H1 (cell line): ENCODE measurements around the gene NFIA. TPM values are rescaled to one million over a fixed set of nuclear protein-coding genes. Genes with fewer than 3 reads are reported as not detected.

Source experiments
- CTCF ChIA-PET: fragments of 300-600 bp; sonication (Branson Sonifier 250); formaldehyde crosslinking; loops from one replicate; lab custom pipeline; 2021; ENCODE audit not compliant: partially characterized antibody; lab: Charles Lee
- POLR2A ChIA-PET: fragments of 300-600 bp; sonication (Branson Sonifier 250); formaldehyde crosslinking; loops from one replicate; lab custom pipeline; 2021; ENCODE audit warnings: inconsistent platforms; ENCODE audit not compliant: partially characterized antibody; lab: Charles Lee
- DNase-seq, 2 experiments: peaks; one replicate each; pipeline versions ENCODE4 v3.0.0 to v3.0.0-alpha.2; 2010 to 2022; ENCODE audit warnings: low spot score in 2 of 2, low read depth in 1 of 2, mixed read lengths in 1 of 2
- FAIRE-seq: peaks from 2 replicates; lab custom pipeline; 2011; peaks lifted over from hg19 to GRCh38; lab: Jason Lieb, UNC
- H2AFZ ChIP-seq: 2 replicates; pipeline ENCODE4 v1.8.1; 2012; ENCODE audit warnings: low read length, inconsistent platforms
- H2AK5ac ChIP-seq: 2 replicates; pipeline ENCODE4 v1.6.1; 2013; ENCODE audit warnings: low read depth, low read length
- H2BK120ac ChIP-seq: replicated peaks from 2 replicates; pipeline ENCODE3; 2013; ENCODE audit warnings: low read depth, low read length, inconsistent platforms
- H2BK12ac ChIP-seq: 2 replicates; pipeline ENCODE4 v1.6.1; 2013; ENCODE audit warnings: low read depth, low read length
- H2BK15ac ChIP-seq: 2 replicates; pipeline ENCODE4 v1.6.1; 2013; ENCODE audit warnings: low read length
- H2BK20ac ChIP-seq: 2 replicates; pipeline ENCODE4 v1.6.1; 2013; ENCODE audit warnings: low read length
- H2BK5ac ChIP-seq: 2 replicates; pipeline ENCODE4 v1.6.1; 2013; ENCODE audit warnings: low read depth, low read length
- H3K14ac ChIP-seq: 2 replicates; pipeline ENCODE4 v1.6.1; 2013; ENCODE audit warnings: inconsistent platforms; ENCODE audit not compliant: insufficient read length
- H3K18ac ChIP-seq: 2 replicates; pipeline ENCODE4 v1.6.1; 2013; ENCODE audit warnings: low read length; ENCODE audit errors: extremely low read depth
- H3K23ac ChIP-seq: 2 replicates; pipeline ENCODE4 v1.6.1; 2013; ENCODE audit warnings: inconsistent platforms; ENCODE audit not compliant: insufficient read length
- H3K23me2 ChIP-seq: 2 replicates; pipeline ENCODE4 v1.6.1; 2013; ENCODE audit warnings: low read depth, low read length
- H3K27ac ChIP-seq: 2 replicates; pipeline ENCODE4 v1.6.1; 2011; ENCODE audit warnings: low read depth, low read length, inconsistent platforms
- H3K27me3 ChIP-seq, 4 experiments: replicated peaks in 1 of 4; 1 replicate in 1 of 4; 2 replicates in 3 of 4; pipeline versions ENCODE4 v1.6.1 to v1.8.1; 2011 to 2013; ENCODE audit warnings: low read length in 3 of 4, mild to moderate bottlenecking in 3 of 4, inconsistent platforms in 2 of 4, mixed read lengths in 2 of 4, moderate library complexity in 1 of 4; ENCODE audit not compliant: control insufficient read depth in 3 of 4, insufficient read depth in 3 of 4; ENCODE audit errors: extremely low read depth in 1 of 4
- H3K36me3 ChIP-seq, 4 experiments: 2 replicates each; pipeline versions ENCODE4 v1.6.1 to v1.8.1; 2011 to 2013; ENCODE audit warnings: mild to moderate bottlenecking in 4 of 4, low read length in 3 of 4, moderate library complexity in 2 of 4, control low read depth in 1 of 4, inconsistent platforms in 1 of 4; ENCODE audit not compliant: insufficient read depth in 4 of 4, control insufficient read depth in 2 of 4
- H3K4ac ChIP-seq: replicated peaks from 2 replicates; pipeline ENCODE3; 2013; ENCODE audit warnings: low read length, low read depth, mixed read lengths, inconsistent platforms; ENCODE audit not compliant: insufficient read length
- H3K4me1 ChIP-seq, 4 experiments: replicated peaks in 1 of 4; 1 replicate in 1 of 4; 2 replicates in 3 of 4; pipeline versions ENCODE4 v1.6.1 to v1.8.1; 2011 to 2013; ENCODE audit warnings: low read length in 3 of 4, inconsistent platforms in 2 of 4, mixed read lengths in 1 of 4; ENCODE audit not compliant: insufficient read depth in 4 of 4, control insufficient read depth in 3 of 4
- H3K4me2 ChIP-seq, 2 experiments: 2 replicates each; pipeline versions ENCODE4 v1.6.1 to v1.8.1; 2011 to 2013; ENCODE audit warnings: low read depth in 2 of 2, low read length in 2 of 2, control low read depth in 1 of 2, inconsistent platforms in 1 of 2, mild to moderate bottlenecking in 1 of 2; ENCODE audit not compliant: insufficient read depth in 1 of 2
- H3K4me3 ChIP-seq, 4 experiments: fragments of 200-600, 300-600 bp in 1 of 4; sonication (generic), shearing (Covaris generic), sonication (Bioruptor Twin) in 1 of 4; 2 replicates each; pipeline versions ENCODE4 v1.5.1 to v1.8.1; 2011 to 2016; ENCODE audit warnings: low read length in 4 of 4, low read depth in 3 of 4, control low read depth in 2 of 4, inconsistent platforms in 2 of 4, mild to moderate bottlenecking in 2 of 4, mixed read lengths in 1 of 4, moderate library complexity in 1 of 4; ENCODE audit not compliant: insufficient read depth in 2 of 4; ENCODE audit errors: extremely low read depth in 1 of 4
- H3K56ac ChIP-seq: replicated peaks from 2 replicates; pipeline ENCODE3; 2013; ENCODE audit warnings: low read depth, mild to moderate bottlenecking, mixed read lengths, low read length, inconsistent platforms; ENCODE audit not compliant: insufficient read length
- H3K79me1 ChIP-seq: 2 replicates; pipeline ENCODE4 v1.6.1; 2013; ENCODE audit warnings: low read depth, low read length, control low read depth
- H3K79me2 ChIP-seq, 2 experiments: 2 replicates each; pipeline versions ENCODE4 v1.6.1 to v1.8.1; 2012 to 2013; ENCODE audit warnings: low read length in 2 of 2, mild to moderate bottlenecking in 2 of 2, inconsistent platforms in 1 of 2; ENCODE audit not compliant: insufficient read depth in 2 of 2, control insufficient read depth in 1 of 2
- H3K9ac ChIP-seq, 4 experiments: replicated peaks in 1 of 4; 1 replicate in 1 of 4; 2 replicates in 3 of 4; pipeline versions ENCODE4 v1.6.1 to v1.8.1; 2011 to 2013; ENCODE audit warnings: low read depth in 3 of 4, low read length in 3 of 4, control low read depth in 2 of 4, mild to moderate bottlenecking in 2 of 4, moderate library complexity in 2 of 4, inconsistent platforms in 1 of 4; ENCODE audit errors: extremely low read depth in 1 of 4
- H3K9me3 ChIP-seq, 2 experiments: 2 replicates each; pipeline versions ENCODE4 v1.6.1 to v1.8.1; 2012 to 2013; ENCODE audit warnings: mild to moderate bottlenecking in 2 of 2, moderate library complexity in 2 of 2, control low read depth in 1 of 2, inconsistent platforms in 1 of 2, low read depth in 1 of 2, low read length in 1 of 2, mixed read lengths in 1 of 2; ENCODE audit not compliant: insufficient read depth in 2 of 2
- H4K20me1 ChIP-seq, 2 experiments: replicated peaks in 1 of 2; 2 replicates each; pipeline versions ENCODE3 to v1.8.1; 2011 to 2013; ENCODE audit warnings: inconsistent platforms in 2 of 2, low read length in 2 of 2, mild to moderate bottlenecking in 1 of 2; ENCODE audit not compliant: insufficient read depth in 2 of 2, control insufficient read depth in 1 of 2
- H4K5ac ChIP-seq: 2 replicates; pipeline ENCODE4 v1.6.1; 2013; ENCODE audit warnings: low read length, low read depth, mixed read lengths, inconsistent platforms; ENCODE audit not compliant: insufficient read length
- H4K8ac ChIP-seq: 2 replicates; pipeline ENCODE4 v1.8.0; 2013; ENCODE audit warnings: mild to moderate bottlenecking, moderate library complexity, low read length, inconsistent platforms; ENCODE audit not compliant: insufficient read depth; ENCODE audit errors: extremely low read depth
- H4K91ac ChIP-seq: replicated peaks from 2 replicates; pipeline ENCODE3; 2013; ENCODE audit warnings: low read length, mixed read lengths, inconsistent platforms; ENCODE audit not compliant: insufficient read length
- BCL11A ChIP-seq, 2 experiments: IDR thresholded peaks; one replicate each; pipeline ENCODE4 v1.6.1; 2011; ENCODE audit warnings: low read depth in 2 of 2, low read length in 2 of 2, mild to moderate bottlenecking in 2 of 2
- CEBPB ChIP-seq: IDR thresholded peaks from 2 replicates; pipeline ENCODE4 v1.6.1; 2012; ENCODE audit warnings: low read depth, low read length
- EP300 ChIP-seq, 2 experiments: IDR thresholded peaks; 1 replicate in 1 of 2; 2 replicates in 1 of 2; pipeline ENCODE4 v1.6.1; 2011 to 2012; ENCODE audit warnings: low read depth in 2 of 2, low read length in 2 of 2, mild to moderate bottlenecking in 2 of 2, borderline replicate concordance in 1 of 2, inconsistent platforms in 1 of 2, moderate library complexity in 1 of 2
- KDM4A ChIP-seq: IDR thresholded peaks from one replicate; pipeline ENCODE4 v1.7.1; 2012; ENCODE audit warnings: low read depth, mild to moderate bottlenecking, moderate library complexity, low read length, inconsistent platforms; ENCODE audit not compliant: severe bottlenecking
- PHF8 ChIP-seq: fragments of 200-600 bp; sonication (generic); conservative IDR thresholded peaks from 2 replicates; pipeline ENCODE4 v1.7.1; 2012; ENCODE audit warnings: low read depth, mild to moderate bottlenecking, inconsistent platforms, low read length, moderate library complexity
- RFX5 ChIP-seq: IDR thresholded peaks from 2 replicates; pipeline ENCODE4 v1.6.1; 2011; ENCODE audit warnings: low read depth, low read length, improper control_type of control experiment, borderline replicate concordance
- RNF2 ChIP-seq: fragments of 200-900, 300-1000 bp; sonication (generic); IDR thresholded peaks from 2 replicates; pipeline ENCODE4 v1.7.1; 2016; ENCODE audit warnings: borderline replicate concordance, low read depth, mild to moderate bottlenecking, antibody characterized with exemption, low read length; ENCODE audit not compliant: poor library complexity, severe bottlenecking; ENCODE audit errors: missing control alignments
- SRF ChIP-seq: IDR thresholded peaks from 2 replicates; pipeline ENCODE4 v1.6.1; 2011; ENCODE audit warnings: mild to moderate bottlenecking, low read depth, low read length, moderate library complexity
- SUZ12 ChIP-seq: fragments of 200-600 bp; sonication (generic); IDR thresholded peaks from 2 replicates; pipeline ENCODE4 v1.6.1; 2012; ENCODE audit warnings: mild to moderate bottlenecking, inconsistent platforms, low read length, moderate library complexity, mixed read lengths
- TEAD4 ChIP-seq: IDR thresholded peaks from 2 replicates; pipeline ENCODE4 v1.6.1; 2012; ENCODE audit warnings: low read depth, low read length, inconsistent platforms, mixed read lengths
- ZNF274 ChIP-seq: IDR thresholded peaks from 2 replicates; pipeline ENCODE4 v1.7.0; 2012; ENCODE audit warnings: low read length, borderline replicate concordance; ENCODE audit errors: extremely low read depth
- WGBS, 2 experiments: shearing (Covaris generic) in 1 of 2; methylation state at CpG; one replicate each; pipeline versions ENCODE4 v1.1.6 to v1.1.7; 2013 to 2015; ENCODE audit warnings: low lambda C conversion rate in 2 of 2, mixed read lengths in 2 of 2, inconsistent platforms in 1 of 2, low coverage in 1 of 2, missing lambda C conversion rate in 1 of 2; ENCODE audit not compliant: insufficient replicate concordance in 2 of 2, insufficient coverage in 1 of 2, insufficient read length in 1 of 2; ENCODE audit errors: extremely low coverage in 1 of 2, missing lambda C conversion rate in 1 of 2; 5-methylcytosine and 5-hydroxymethylcytosine counted together
- polyA plus RNA-seq, 7 experiments: library from polyadenylated mRNA; depleted of rRNA in 3 of 7; stranded (reverse) in 5 of 7; unstranded in 2 of 7; fragments of >200 nt in 5 of 7; fragments of 200-250 nt in 2 of 7; gene quantifications; 1 replicate in 5 of 7; 2 replicates in 1 of 7; 4 replicates in 1 of 7; pipeline versions ENCODE4 v1.2.1 to v1.2.3, GENCODE V29; 2011 to 2013; ENCODE audit warnings: missing spikeins in 2 of 7, mixed read lengths in 2 of 7
- total RNA-seq: library from RNA; stranded (reverse); fragmentation: NEBNext Ultra II Directional; extraction: Animal tissue kit (Norgen Biotek cat#: 25700); gene quantifications from 2 replicates; pipeline ENCODE4 v1.2.1, GENCODE V29; 2021
- TF ChIP-seq, protein P1 (sequence below): IDR thresholded peaks from 2 replicates; pipeline ENCODE4 v1.6.1; 2012; ENCODE audit warnings: low read length, inconsistent platforms

Gene NFIA
- total and polyA plus RNA-seq, 2 of the 8 experiments (the other 6 are each of a cell fraction or from before 2014, with no cell fraction given): 1.8 to 2.3 TPM

- Histone ChIP-seq H3K18ac (no peak overlapping the region), H3K4me3 (no peak overlapping the region), H3K9ac (no peak overlapping the region), H4K5ac (no peak overlapping the region), H2AK5ac (no peak overlapping the region), H3K56ac (no peak overlapping the region), H3K4me1 (peaks cover 0 to 29% (median 22%) of the 10 kb centered on the region in 4 experiments), H4K8ac (no peak overlapping the region), H3K27ac (no peak overlapping the region), H4K91ac (no peak overlapping the region), H4K20me1 (no peaks in the 10 kb centered on the region), H3K79me2 (no peaks in the 10 kb centered on the region), H3K4ac (no peak overlapping the region), H3K79me1 (no peaks in the 10 kb centered on the region), H3K23ac (no peak overlapping the region), H2BK120ac (no peak overlapping the region), H3K4me2 (no peak overlapping the region), H3K27me3 (no peaks in the 10 kb centered on the region), H2AFZ (no peak overlapping the region), H3K23me2 (no peaks in the 10 kb centered on the region), H2BK12ac (no peak overlapping the region), H2BK5ac (no peak overlapping the region), H2BK15ac (no peak overlapping the region), H2BK20ac (no peak overlapping the region), H3K9me3 (0 out of 4 replicates have a peak, but pooled peaks cover 0 to 3% of the 10 kb centered on the region in 2 experiments), H3K36me3 (no peaks in the 10 kb centered on the region), H3K14ac (no peak overlapping the region)
- FAIRE-seq (no peak), DNase-seq (no peak)
- ChIA-PET POLR2A (no interaction called here), CTCF (interaction anchor here (1.0 to 1.6 kb wide), 5 partner anchors 9 to 46 kb away, joined by 3 to 4 read pairs (median 3); no protein-coding TSS in a partner anchor)
- WGBS, 2 experiments: 81% methylated on average over 2 of the region's 2 CpGs; no CpG with 5 or more reads in 1 of the 2 experiments
- TF ChIP-seq PHF8 (no peak), SRF (no peak), BCL11A (IDR thresholded peaks at IDR 0.05; ENCODE audit: low read depth in 2 of 2, low read length in 2 of 2) (no peak), EP300 (IDR thresholded peaks at IDR 0.05; ENCODE audit: borderline replicate concordance in 1 of 2, low read depth in 2 of 2, low read length in 2 of 2) (no peak), RNF2 (no peak), KDM4A (no peak), TEAD4 (no peak), RFX5 (no peak), SUZ12 (no peak), CEBPB (no peak), ZNF274 (no peak)
- TF ChIP-seq, protein P1, sequence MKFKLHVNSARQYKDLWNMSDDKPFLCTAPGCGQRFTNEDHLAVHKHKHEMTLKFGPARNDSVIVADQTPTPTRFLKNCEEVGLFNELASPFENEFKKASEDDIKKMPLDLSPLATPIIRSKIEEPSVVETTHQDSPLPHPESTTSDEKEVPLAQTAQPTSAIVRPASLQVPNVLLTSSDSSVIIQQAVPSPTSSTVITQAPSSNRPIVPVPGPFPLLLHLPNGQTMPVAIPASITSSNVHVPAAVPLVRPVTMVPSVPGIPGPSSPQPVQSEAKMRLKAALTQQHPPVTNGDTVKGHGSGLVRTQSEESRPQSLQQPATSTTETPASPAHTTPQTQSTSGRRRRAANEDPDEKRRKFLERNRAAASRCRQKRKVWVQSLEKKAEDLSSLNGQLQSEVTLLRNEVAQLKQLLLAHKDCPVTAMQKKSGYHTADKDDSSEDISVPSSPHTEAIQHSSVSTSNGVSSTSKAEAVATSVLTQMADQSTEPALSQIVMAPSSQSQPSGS: no peak
Observed at GRCh38 chr1:61299463-61299862, 217.1 kb downstream of the NFIA start.
